GM23248 (cell line): ENCODE data around the gene PRAMEF5.
"Not testable (repeated sequence)": the region's sequence is repeated elsewhere in the genome, so short reads cannot be mapped to it uniquely, and the experiment has no call there.

Experiments used
- EZH2 ChIP-seq: fragments of 200-600 bp; sonication (generic); IDR thresholded peaks from 2 replicates; pipeline ENCODE4 v1.6.1; 2018; ENCODE audit warnings: antibody characterized with exemption, mild to moderate bottlenecking; ENCODE audit not compliant: insufficient read depth, poor library complexity, severe bottlenecking
- EZH2phosphoT487 ChIP-seq: fragments of 200-600 bp; sonication (generic); IDR thresholded peaks from 2 replicates; pipeline ENCODE4 v1.6.1; 2018; ENCODE audit warnings: antibody characterized with exemption, moderate library complexity, mild to moderate bottlenecking, low read depth; ENCODE audit not compliant: insufficient read depth

DNA sequence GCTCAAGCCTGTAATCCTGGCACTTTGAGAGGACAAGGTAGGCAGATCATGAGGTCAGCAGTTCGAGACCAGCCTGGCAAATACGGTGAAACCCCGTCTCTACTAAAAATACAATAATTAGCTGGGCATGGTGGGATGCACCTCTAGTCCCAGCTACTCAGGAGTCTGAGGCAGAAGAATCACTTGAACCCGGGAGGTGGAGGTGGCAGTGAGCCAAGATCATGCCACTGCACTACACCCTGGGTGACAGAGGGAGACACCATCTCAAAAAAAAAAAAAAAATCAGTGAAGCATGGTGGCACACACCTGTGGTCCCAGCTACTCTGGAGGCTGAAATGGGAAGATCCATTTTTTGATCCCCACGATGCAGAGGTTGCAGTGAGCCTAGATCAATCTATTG, 23.9 kb upstream of the PRAMEF5 start:
- not testable (repeated sequence) for TF ChIP-seq EZH2, EZH2phosphoT487
